ENCODE measurements around the gene QPRT. TPM values are rescaled to one million over a fixed set of nuclear protein-coding genes. Genes with fewer than 3 reads are reported as not detected.

The QPRT gene
- 1 to 10 TPM; 3.8 to 3.9 TPM for total RNA-seq

GRCh38 chr16:29678691-29679267 lies at the start of gene QPRT:
Gene QPRT (plus strand): TSS chr16:29679180. CDS start chr16:29679198, 18 bp downstream.

GRCh38 chr16:29663016-29663806 lies 15.8 kb upstream of the QPRT start, which contains the start of gene SPN:
Gene SPN (plus strand): TSS chr16:29663247. CDS start chr16:29663729, 482 bp downstream.

GRCh38 chr16:29745853-29746345 lies 66.9 kb downstream of the QPRT start, which contains the start of gene C16orf54:
Gene C16orf54 (minus strand): TSS chr16:29745990. CDS start chr16:29744951, 1,039 bp downstream.

Other genes with a start within 250 kb of the QPRT start
- 1 to 10 TPM; 6.1 to 9.9 TPM for gene BOLA2, start 224.8 kb upstream of the QPRT start, total RNA-seq
- gene SLX1B, start 224.6 kb upstream of the QPRT start, total RNA-seq, result 10 to 100 TPM; 38.9 to 43.3 TPM
- 1 to 10 TPM; 2.1 to 3.6 TPM for gene SULT1A4, start 219.3 kb upstream of the QPRT start, total RNA-seq
- 10 to 100 TPM; 39.2 to 56.4 TPM for gene NPIPB12, start 172.8 kb upstream of the QPRT start, total RNA-seq
- gene SPN, start 15.9 kb upstream of the QPRT start, total RNA-seq, result 100 to 1,000 TPM; 336 to 352 TPM
- 100 to 1,000 TPM; 114 to 115 TPM for gene C16orf54, start 66.8 kb downstream of the QPRT start, total RNA-seq
- gene ZG16, start 99.1 kb downstream of the QPRT start, total RNA-seq, result not detected
- gene KIF22, start 111.6 kb downstream of the QPRT start, total RNA-seq, result 100 to 1,000 TPM; 164 to 172 TPM
- 100 to 1,000 TPM; 378 to 401 TPM for gene MAZ, start 127.3 kb downstream of the QPRT start, total RNA-seq
- under 1 TPM; 0.58 to 0.98 TPM for gene PRRT2, start 133.0 kb downstream of the QPRT start, total RNA-seq
- gene PAGR1, start 137.0 kb downstream of the QPRT start, total RNA-seq, result 10 to 100 TPM; 28.0 to 28.1 TPM
- gene MVP, start 141.3 kb downstream of the QPRT start, total RNA-seq, result 100 to 1,000 TPM; 177 to 178 TPM
- 10 to 100 TPM; 57.3 to 59.6 TPM for gene CDIPT, start 184.0 kb downstream of the QPRT start, total RNA-seq
- gene SEZ6L2, start 220.4 kb downstream of the QPRT start, total RNA-seq, result not detected
- gene ASPHD1, start 221.3 kb downstream of the QPRT start, total RNA-seq, result not detected
- 10 to 100 TPM; 30.4 to 32.9 TPM for gene KCTD13, start 247.0 kb downstream of the QPRT start, total RNA-seq